ENCODE data around the gene DUSP21.

GRCh38 chrX:44802613-44803012 lies 41.2 kb upstream of the DUSP21 start:
- TF ChIP-seq BHLHE40 (IDR thresholded peaks at IDR 0.05; ENCODE audit: borderline replicate concordance) (no peak), LEF1 (IDR thresholded peaks at IDR 0.05; ENCODE audit: borderline replicate concordance) (no peak)
